Loucy (cell line): Measurements from ENCODE around the gene PAX5.

Experiments used
- H2AFZ ChIP-seq: fragments of 200-600 bp; sonication (generic); 2 replicates; pipeline ENCODE4 v1.6.0; 2016; ENCODE audit warnings: antibody characterized with exemption, mild to moderate bottlenecking, low read length, moderate library complexity
- H3F3A ChIP-seq: fragments of 200-600 bp; 2 replicates; pipeline ENCODE4 v1.6.0; 2016; ENCODE audit warnings: antibody characterized with exemption, low read depth, mild to moderate bottlenecking
- H3K27me3 ChIP-seq: fragments of 200-600 bp; sonication (generic); 2 replicates; pipeline ENCODE4 v1.6.1; 2014; ENCODE audit warnings: low read length, mild to moderate bottlenecking; ENCODE audit not compliant: insufficient read depth, poor library complexity, severe bottlenecking
- H3K36me3 ChIP-seq: fragments of 200-600 bp; sonication (generic); 2 replicates; pipeline ENCODE4 v1.6.1; 2016; ENCODE audit warnings: low read length; ENCODE audit not compliant: insufficient read depth
- H3K4me1 ChIP-seq: fragments of 200-600 bp; sonication (generic); 2 replicates; pipeline ENCODE4 v1.5.1; 2014; ENCODE audit warnings: low read length, mild to moderate bottlenecking; ENCODE audit not compliant: insufficient read depth, poor library complexity, severe bottlenecking
- H3K4me2 ChIP-seq: fragments of 200-600 bp; sonication (generic); 2 replicates; pipeline ENCODE4 v1.6.0; 2014; ENCODE audit warnings: antibody characterized with exemption, low read length, low read depth, mild to moderate bottlenecking; ENCODE audit not compliant: poor library complexity, severe bottlenecking
- H3K4me3 ChIP-seq: fragments of 200-600 bp; sonication (generic); 2 replicates; pipeline ENCODE4 v1.5.1; 2014; ENCODE audit warnings: low read length, mild to moderate bottlenecking, mixed read lengths; ENCODE audit not compliant: poor library complexity, severe bottlenecking
- H3K79me2 ChIP-seq: fragments of 200-600 bp; sonication (generic); 2 replicates; pipeline ENCODE4 v1.6.1; 2014; ENCODE audit warnings: low read length; ENCODE audit not compliant: insufficient read depth
- H3K9ac ChIP-seq: fragments of 200-600 bp; sonication (generic); 2 replicates; pipeline ENCODE4 v1.6.0; 2014; ENCODE audit warnings: mild to moderate bottlenecking, low read depth, low read length, moderate library complexity; ENCODE audit not compliant: poor library complexity, severe bottlenecking
- H3K9me2 ChIP-seq: fragments of 200-600 bp; sonication (generic); replicated peaks from 2 replicates; pipeline ENCODE4 v1.6.1; 2016; ENCODE audit warnings: low read depth, low read length, mixed read lengths
- H3K9me3 ChIP-seq: fragments of 200-600 bp; sonication (generic); 2 replicates; pipeline ENCODE4 v1.6.1; 2014; ENCODE audit warnings: mild to moderate bottlenecking, antibody characterized with exemption, low read length, low read depth; ENCODE audit not compliant: insufficient read depth
- H4K20me1 ChIP-seq: fragments of 200-600 bp; sonication (generic); 2 replicates; pipeline ENCODE4 v1.6.0; 2014; ENCODE audit warnings: antibody characterized with exemption, low read length, mild to moderate bottlenecking; ENCODE audit not compliant: insufficient read depth, poor library complexity, severe bottlenecking
- CTCF ChIP-seq: fragments of 200-600 bp; sonication (generic); conservative IDR thresholded peaks from 2 replicates; pipeline ENCODE4 v1.5.1; 2014; ENCODE audit warnings: mild to moderate bottlenecking, antibody characterized with exemption, low read length
- EZH2phosphoT487 ChIP-seq: fragments of 200-600 bp; IDR thresholded peaks from 2 replicates; pipeline ENCODE4 v1.6.1; 2018; ENCODE audit warnings: antibody characterized with exemption, mild to moderate bottlenecking, moderate library complexity, borderline replicate concordance

The PAX5 gene

GRCh38 chr9:36993933-36994764, 39.9 kb downstream of the PAX5 start:
- Histone ChIP-seq H3K27me3 (no peaks in the 10 kb centered on the region), H3K79me2 (no peaks in the 10 kb centered on the region), H3K4me2 (no peak overlapping the region), H3K9me3 (no peaks in the 10 kb centered on the region; the same call in 1 of the 2 replicates), H3K4me3 (no peak overlapping the region), H2AFZ (no peak overlapping the region), H3K36me3 (no peaks in the 10 kb centered on the region), H3K4me1 (peaks cover 20% of the 10 kb centered on the region), H3K9ac (no peak overlapping the region), H4K20me1 (no peaks in the 10 kb centered on the region), H3K9me2 (no peaks in the 10 kb centered on the region), H3F3A (no peaks in the 10 kb centered on the region)
- TF ChIP-seq EZH2phosphoT487: no peak
- TF ChIP-seq CTCF: no peak

- no peak overlapping the region for H3K4me2 ChIP-seq
- H3K9ac ChIP-seq: no peak overlapping the region
- H3K9me3 ChIP-seq: no peaks in the 10 kb centered on the region; the same call in 1 of the 2 replicates
- H4K20me1 ChIP-seq: no peaks in the 10 kb centered on the region
- no peaks in the 10 kb centered on the region for H3K9me2 ChIP-seq
- H3K36me3 ChIP-seq: no peaks in the 10 kb centered on the region
- no peaks in the 10 kb centered on the region for H3K27me3 ChIP-seq
- H3K4me1 ChIP-seq: peaks cover 15% of the 10 kb centered on the region
- no peaks in the 10 kb centered on the region for H3F3A ChIP-seq
- TF ChIP-seq EZH2phosphoT487 (no peak), CTCF (no peak)
- no peaks in the 10 kb centered on the region for H3K79me2 ChIP-seq
- H3K4me3 ChIP-seq: no peak overlapping the region
- no peak overlapping the region for H2AFZ ChIP-seq
These were observed 41.4 kb downstream of the PAX5 start for GRCh38 chr9:36992501-36993316.

GRCh38 chr9:36991516-36992134, 42.4 kb downstream of the PAX5 start:
- Histone ChIP-seq H3K4me3 (no peak overlapping the region), H2AFZ (no peak overlapping the region), H3K9me2 (no peaks in the 10 kb centered on the region), H3F3A (no peaks in the 10 kb centered on the region), H3K9me3 (no peaks in the 10 kb centered on the region; the same call in 1 of the 2 replicates), H3K4me1 (peaks cover 7% of the 10 kb centered on the region), H3K9ac (no peak overlapping the region), H4K20me1 (no peaks in the 10 kb centered on the region), H3K4me2 (no peak overlapping the region), H3K79me2 (no peaks in the 10 kb centered on the region), H3K27me3 (no peaks in the 10 kb centered on the region), H3K36me3 (no peaks in the 10 kb centered on the region)
- no peak for TF ChIP-seq EZH2phosphoT487
- TF ChIP-seq CTCF: peak; percentile 91
